GM19099 (cell line): ENCODE results near the gene ARMC2.

Experiments
- POLR2A ChIP-seq: IDR thresholded peaks from 3 replicates; pipeline ENCODE4 v1.6.1; 2011; ENCODE audit warnings: low read depth; ENCODE audit not compliant: insufficient read length; ENCODE audit errors: extremely low read depth

Gene ARMC2

GRCh38 chr6:108966855-108967755, 118.9 kb downstream of the ARMC2 start:
- TF ChIP-seq POLR2A: no peak

- TF ChIP-seq POLR2A: no peak
Measured at GRCh38 chr6:108968325-108969316, 120.4 kb downstream of the ARMC2 start.

- no peak for TF ChIP-seq POLR2A
Measured at GRCh38 chr6:108969776-108970175, 121.6 kb downstream of the ARMC2 start.

GRCh38 chr6:108974201-108974600, 126.0 kb downstream of the ARMC2 start:
- TF ChIP-seq POLR2A: no peak

- no peak for TF ChIP-seq POLR2A
Measured at GRCh38 chr6:108982154-108983113, 134.2 kb downstream of the ARMC2 start.

GRCh38 chr6:108983151-108983550, 134.9 kb downstream of the ARMC2 start:
- TF ChIP-seq POLR2A: no peak

- TF ChIP-seq POLR2A: no peak
Measured at GRCh38 chr6:108985301-108985700, 137.1 kb downstream of the ARMC2 start.

- no peak for TF ChIP-seq POLR2A
Measured at GRCh38 chr6:108987156-108987555, 138.9 kb downstream of the ARMC2 start.

GRCh38 chr6:108988296-108988695, 140.1 kb downstream of the ARMC2 start:
- no peak for TF ChIP-seq POLR2A

- TF ChIP-seq POLR2A: no peak
Measured at GRCh38 chr6:108988765-108989164, 140.5 kb downstream of the ARMC2 start.

- TF ChIP-seq POLR2A: no peak
Measured at GRCh38 chr6:108989700-108990099, 141.5 kb downstream of the ARMC2 start.

- no peak for TF ChIP-seq POLR2A
Measured at GRCh38 chr6:108993876-108994275, 145.7 kb downstream of the ARMC2 start.

- no peak for TF ChIP-seq POLR2A
Measured at GRCh38 chr6:108995296-108995695, 147.1 kb downstream of the ARMC2 start.

GRCh38 chr6:108996208-108996607, 148.0 kb downstream of the ARMC2 start:
- no peak for TF ChIP-seq POLR2A
